ENCODE data around the gene CFAP92. TPM values are rescaled to one million over a fixed set of nuclear protein-coding genes. Genes with fewer than 3 reads are reported as not detected.
A peak's percentile ranks its signal among the peaks of the same experiment; 100 is the strongest.

Gene CFAP92
- total RNA-seq, 1 donor from 2014 or later = not detected

DNA sequence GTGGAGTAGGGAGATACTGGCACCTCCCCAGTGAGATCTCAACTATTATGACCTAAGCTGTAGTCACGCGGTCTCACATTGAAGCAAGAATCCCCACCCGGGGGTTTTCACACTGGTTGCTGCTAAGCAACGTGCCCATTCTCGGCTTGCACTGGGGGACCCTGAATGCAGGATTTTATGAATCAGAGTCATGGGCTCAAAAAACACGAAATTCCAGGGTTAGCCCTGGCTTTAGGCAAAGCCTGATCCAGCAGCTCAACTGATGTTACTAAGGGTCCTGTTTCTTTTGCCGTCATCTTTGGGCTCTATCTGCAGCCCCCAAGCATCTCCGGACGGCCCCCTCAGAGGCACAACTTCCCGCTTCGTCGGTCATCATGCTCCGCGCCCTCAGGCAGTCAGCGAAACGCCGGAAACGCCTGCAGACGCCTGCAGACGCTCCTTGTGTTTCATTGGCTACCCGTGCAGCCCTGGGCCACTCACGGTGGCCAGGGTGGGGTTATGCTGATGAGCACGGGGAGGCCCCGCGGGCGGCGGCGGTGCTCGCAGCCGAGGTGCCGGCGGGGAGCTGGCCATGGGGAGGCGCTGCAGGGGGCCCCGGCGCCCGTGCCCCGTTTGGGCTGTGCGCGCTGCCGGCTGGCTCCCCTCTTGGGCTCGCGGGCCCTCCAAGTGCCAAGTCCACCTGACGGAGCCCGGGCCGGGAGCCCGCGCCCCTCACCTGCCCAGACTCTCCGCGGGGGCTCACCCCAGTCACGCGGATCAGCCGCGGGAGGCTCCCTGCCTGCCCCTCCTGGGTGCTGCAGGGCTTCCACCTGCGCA is 33.1 kb upstream of the CFAP92 start:
- intact Hi-C loops (cut with DNase I) = no loop called here

DNA sequence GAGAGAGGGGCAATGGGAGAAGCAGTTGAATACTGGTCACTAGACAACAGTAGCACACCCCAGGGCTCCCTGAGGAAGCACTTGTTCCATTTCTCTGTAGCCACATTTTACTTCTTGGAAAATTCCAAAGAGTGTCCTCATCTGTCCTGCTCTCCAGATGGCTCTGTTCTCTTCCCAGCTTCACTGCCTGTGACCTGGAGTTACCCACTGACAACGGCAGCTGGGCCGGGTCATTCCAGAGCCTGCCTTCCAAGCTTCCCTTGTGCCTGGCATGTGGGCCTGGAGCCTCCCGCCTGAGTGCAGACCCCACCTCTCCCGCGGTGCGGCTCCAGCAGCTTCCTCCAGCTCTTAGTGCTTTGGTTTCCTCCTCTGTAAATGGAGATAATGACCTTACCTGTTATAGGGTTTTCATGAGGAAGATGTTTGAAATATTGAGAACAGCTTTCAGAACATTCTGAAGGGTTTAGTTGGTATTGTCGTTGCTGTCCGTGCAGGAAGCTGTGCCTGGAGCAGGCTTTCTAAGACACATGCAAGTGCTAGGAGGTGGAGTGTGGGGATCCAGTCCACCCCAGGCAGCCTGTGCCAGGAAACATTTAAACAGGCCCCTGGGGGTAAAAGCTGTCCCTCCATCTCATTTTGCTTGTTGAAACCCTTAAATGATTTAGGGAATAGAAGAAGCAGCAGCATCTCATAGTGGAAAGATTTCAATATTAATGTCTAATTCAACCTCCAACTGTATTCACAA is 32.0 kb upstream of the CFAP92 start:
- intact Hi-C loops (cut with DNase I) = no loop called here
- DNase-seq (peak; percentile 83), ATAC-seq (ENCODE audit: poor library complexity) (peak; percentile 55)

More for the DNA sequence above, 33.1 kb upstream of the CFAP92 start:
- ATAC-seq (ENCODE audit: poor library complexity) (peak; percentile 90), DNase-seq (peak; percentile 93)

DNA sequence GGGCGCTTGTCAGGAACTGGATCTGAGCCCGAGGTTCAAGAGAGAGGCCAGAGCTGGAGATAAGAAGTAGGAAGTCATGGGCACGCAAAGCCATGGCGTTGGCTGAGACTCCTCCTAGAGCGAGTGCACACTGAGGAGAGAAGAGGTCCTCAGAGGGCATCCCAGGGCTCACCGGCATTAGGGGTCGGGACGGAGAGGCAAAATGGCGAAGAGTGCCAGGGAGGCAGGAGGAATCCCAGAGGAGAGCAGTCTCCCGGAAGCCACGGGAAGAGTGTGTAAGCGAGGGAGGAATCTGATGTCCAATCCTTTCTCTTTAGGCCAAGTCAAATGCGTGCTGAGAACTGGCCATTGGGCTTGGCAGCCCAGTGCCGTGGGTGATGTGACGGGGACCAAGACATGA is 31.2 kb upstream of the CFAP92 start:
- no peak for ATAC-seq (ENCODE audit: poor library complexity)
- DNase-seq = peak; percentile 41
- intact Hi-C loops (cut with DNase I) = no loop called here

DNA sequence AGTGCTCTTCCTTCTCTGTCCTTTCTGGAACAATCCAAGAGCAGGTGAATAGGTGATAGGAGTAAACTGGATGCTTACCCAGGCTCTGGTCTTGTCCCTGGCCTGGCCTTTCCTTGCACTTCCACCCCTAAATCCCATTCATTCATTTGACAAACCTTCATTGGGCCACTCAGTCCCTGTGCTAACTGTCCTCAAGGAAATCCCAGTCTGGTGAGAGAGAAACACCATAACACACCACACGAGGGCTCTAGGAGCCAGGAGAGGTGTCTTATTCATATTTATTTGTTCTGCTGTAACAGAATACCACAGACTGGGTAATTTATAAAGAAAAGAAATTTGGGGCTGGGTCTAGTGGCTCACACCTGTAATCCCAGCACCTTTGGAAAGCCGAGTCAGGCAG is 30.0 kb upstream of the CFAP92 start:
- no peak for DNase-seq
- ATAC-seq (ENCODE audit: poor library complexity) = no peak
- intact Hi-C loops (cut with DNase I) = no loop called here

DNA sequence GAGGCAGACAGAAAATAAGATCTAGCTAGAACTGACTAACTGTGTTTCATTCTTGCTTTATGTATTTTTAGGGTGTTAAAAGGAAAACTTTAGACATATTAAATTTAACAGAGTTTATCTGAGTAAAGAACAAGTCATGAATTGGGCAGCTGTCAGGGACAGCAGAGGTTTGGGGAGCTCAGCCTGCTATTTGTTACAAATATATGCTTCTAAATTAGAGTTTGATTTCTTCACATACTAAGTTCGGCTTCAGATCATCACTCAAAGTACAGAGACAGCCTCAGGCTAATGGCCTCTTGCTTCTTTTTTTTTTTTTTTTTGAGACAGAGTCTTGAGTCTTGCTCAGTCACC is 29.1 kb upstream of the CFAP92 start:
- ATAC-seq (ENCODE audit: poor library complexity) (no peak), DNase-seq (no peak)
- intact Hi-C loops (cut with DNase I) = no loop called here

DNA sequence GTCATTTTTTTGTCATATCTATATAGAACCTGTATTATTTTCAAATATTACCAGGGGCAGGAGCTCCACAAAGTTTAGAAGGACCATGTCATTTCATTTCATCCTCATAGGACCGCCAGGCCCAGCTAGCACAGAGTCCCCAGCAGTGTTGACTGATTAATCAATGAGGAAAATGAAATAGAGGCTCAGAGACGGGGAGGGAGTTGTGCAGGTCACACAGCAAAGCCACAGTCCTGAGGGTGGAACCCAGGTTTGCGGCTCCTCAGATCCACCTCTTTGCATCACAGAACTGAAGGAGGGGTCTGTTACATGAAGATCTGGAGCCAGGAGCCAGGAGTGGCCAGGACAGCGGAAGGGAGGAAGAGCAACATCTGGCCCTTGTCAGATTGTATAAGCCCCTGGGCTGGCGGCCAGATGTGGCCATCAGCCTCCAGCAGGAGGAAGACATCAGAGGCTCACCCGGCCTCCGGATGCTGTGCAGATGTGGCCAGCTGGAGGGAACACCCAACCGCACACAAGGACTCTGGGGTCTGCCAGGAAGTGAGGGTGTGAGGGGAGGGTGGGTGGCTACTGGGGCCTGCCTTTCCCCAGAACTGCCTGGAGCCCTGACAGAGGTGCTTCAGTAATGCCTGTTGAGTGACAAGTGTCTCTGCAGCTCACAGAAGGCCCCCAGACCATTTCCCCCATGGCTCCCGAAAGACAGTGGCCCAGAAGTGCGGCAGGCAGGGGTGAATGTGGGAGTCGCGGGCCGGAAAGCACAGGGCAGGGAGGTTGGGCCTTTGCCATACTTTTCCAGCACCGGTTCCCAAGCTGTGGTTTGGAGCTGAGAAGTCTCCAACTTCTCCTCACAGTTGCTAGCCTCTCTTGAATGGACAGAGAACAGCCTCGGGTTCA is 28.5 kb upstream of the CFAP92 start:
- ATAC-seq (ENCODE audit: poor library complexity) (peak; percentile 65), DNase-seq (peak; percentile 92)
- intact Hi-C loops (cut with DNase I) = no loop called here

DNA sequence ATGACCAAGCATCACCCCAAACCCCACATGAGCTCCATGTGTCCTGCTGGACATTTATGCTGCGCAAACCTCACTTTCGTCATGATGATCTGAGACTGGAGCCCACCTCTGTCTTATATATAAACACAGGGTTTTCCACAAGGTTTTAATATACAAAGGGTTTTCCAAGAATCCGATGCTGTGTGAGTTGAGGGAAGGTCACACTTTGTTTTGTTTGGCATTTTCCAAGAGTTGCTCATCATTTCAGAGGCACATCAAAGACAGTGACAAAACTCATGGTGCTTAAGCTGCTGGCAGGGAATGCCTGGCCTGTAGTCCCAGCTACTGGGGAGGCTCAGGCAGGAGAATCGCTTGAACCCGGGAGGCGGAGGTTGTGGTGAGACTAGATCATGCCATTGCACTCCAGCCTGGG is 27.3 kb upstream of the CFAP92 start:
- ATAC-seq (ENCODE audit: poor library complexity) = no peak
- intact Hi-C loops (cut with DNase I) = no loop called here
- DNase-seq = peak; percentile 35

DNA sequence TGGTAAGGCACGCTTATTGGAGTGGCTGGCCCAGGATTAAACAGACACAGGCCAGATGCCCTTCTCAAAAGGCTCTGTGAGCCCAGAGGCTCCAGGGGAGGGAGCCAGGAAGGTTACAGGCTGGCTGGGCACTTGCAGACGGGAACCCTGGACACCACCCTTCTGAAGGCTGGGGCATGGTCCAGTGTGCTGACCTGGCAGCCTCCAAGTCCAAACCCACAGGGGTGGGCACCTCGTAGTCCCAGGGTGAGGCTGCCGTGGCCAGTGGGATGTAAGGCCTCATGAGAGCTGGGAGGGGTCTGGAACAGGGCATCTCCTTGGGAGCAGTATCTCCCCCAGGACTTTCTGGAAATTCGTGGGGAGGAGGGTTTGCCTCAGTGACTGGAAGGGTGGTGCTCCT is 26.8 kb upstream of the CFAP92 start:
- ATAC-seq (ENCODE audit: poor library complexity) (no peak), DNase-seq (peak; percentile 36)
- intact Hi-C loops (cut with DNase I) = no loop called here

DNA sequence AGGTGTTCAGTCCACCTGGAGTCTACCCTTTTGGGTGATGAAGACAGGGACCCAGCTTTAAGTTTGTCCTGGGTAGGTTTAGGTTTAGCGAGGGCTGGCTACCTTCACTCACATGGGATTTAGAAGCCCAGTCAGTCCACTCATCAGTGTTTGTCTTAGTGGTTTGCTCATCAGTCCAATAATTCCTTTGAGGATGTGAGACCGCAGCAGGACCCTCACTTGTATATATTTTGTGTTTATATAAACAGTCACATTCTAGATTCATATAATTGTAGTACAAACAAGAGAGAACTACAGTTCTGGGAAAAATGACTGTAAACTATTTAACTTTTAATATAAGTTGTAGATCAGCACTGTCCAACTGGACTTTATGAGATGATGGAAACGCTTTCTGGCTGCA is 25.4 kb upstream of the CFAP92 start:
- DNase-seq (no peak), ATAC-seq (ENCODE audit: poor library complexity) (no peak)
- intact Hi-C loops (cut with DNase I) = no loop called here

DNA sequence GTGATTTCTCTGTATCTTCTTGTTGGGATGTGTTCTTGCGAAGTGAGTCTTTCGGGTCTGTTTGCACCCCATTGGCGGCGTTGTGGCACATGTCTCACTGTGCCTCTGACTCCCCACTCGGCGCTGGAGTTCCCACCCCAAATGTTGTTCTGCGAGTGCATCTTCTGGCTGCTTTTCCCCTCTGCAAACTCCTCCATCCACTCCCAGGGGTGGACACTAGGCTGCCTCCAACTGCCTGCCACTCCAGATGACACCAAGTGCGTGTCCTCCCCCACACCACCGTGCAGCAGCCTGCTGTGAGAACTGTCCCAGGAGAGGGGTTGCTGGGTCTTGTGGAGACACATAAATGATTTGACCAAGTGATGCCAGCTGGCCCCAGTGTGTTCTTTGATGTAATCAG is 24.9 kb upstream of the CFAP92 start:
- DNase-seq = peak; percentile 36
- intact Hi-C loops (cut with DNase I) = no loop called here
- ATAC-seq (ENCODE audit: poor library complexity) = no peak

DNA sequence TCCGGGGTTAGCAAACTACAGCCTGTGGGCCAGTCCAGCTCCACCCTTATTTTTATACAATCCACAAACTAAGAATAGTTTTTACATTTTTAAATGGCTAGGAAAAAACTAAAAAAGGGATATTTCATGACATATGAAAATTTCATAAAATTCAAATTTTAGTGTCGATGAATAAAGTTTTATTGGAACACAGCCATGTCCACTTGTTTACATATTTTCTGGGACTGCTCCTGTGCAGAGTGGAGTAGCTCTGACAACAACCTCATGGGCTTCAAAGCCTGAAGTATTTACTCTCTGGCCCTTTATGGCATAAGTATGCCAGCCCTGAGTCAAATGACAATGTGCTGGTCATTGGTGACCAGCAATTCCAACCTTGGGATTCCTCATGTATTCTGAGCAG is 24.4 kb upstream of the CFAP92 start:
- no peak for ATAC-seq (ENCODE audit: poor library complexity)
- no peak for DNase-seq
- intact Hi-C loops (cut with DNase I) = no loop called here

DNA sequence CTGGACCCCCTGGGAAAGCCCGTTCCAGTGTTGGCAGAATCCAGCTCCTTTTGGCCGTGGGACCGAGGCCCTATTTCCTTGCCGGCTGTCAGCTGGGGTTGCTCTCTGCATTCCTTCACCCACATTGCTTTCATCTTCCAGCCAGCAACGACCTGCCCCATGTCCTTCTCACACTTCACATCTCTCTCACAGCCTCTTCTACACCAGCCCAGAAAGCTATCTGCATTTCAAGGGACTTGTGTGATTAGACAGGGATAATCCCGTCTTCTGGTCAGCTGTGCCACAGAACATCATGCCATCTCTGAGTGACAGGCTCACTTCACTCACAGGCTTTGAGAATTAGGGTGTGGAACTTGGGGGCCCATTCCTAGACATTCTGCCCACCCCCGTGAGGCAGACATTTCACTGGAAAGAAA is 23.6 kb upstream of the CFAP92 start:
- ATAC-seq (ENCODE audit: poor library complexity) = no peak
- intact Hi-C loops (cut with DNase I) = no loop called here

DNA sequence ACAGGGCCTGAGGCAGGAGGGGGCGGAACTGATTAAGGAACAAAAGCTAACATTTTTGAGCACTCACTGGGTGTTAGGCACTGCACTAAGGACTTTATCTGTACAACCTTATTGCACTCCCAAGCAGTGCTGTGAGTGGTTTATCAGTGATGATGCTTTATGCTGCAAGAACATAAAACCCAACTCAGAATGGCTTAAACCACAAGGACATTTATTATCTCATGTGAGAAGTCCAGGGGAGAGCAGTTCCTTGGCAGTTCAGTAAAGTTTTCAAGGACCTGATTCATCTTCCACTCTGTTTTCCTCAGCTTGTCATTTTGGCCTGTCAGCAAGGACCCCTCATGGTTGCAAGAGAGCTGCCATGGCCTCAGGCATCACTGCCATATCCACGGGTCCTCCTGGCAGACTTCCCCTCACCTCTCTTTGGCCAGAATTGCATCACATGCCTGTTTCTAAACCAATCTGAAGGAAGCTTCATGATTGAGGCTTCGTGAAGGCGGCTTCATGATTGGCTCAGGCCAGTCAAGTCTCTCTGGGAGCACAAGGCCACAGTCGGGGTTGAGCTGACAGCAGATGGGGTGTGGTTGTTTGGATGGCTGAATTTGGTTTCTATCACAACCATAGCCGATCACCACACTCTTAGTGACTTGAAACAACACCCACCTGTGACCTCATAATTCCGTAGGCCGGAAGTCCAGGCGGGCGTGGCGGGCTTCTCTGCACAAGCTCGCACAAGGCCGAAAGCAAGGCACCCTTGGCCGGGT is 23.0 kb upstream of the CFAP92 start:
- DNase-seq = peak; percentile 82
- intact Hi-C loops (cut with DNase I) = no loop called here

More for the DNA sequence above, 23.6 kb upstream of the CFAP92 start:
- DNase-seq = no peak

DNA sequence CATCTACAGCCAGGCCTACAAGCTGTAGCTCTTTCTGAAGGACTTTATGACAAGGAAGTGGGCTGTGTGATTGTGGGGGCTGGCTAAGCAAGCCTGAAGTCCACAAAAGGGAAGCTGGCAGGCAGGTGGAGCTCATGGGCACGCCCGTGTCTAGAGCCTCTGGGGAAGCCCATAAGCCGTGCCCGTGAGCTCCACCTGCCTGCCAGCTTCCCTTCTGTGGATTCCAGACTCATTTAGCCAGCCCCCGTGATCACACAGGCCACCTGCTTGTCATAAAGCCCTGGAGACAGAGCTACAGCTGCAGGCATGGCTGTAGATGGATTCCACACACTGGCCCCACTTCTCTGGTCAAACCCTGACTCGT is 22.5 kb upstream of the CFAP92 start:
- peak; percentile 56 for DNase-seq

More for the DNA sequence above, 23.0 kb upstream of the CFAP92 start:
- ATAC-seq (ENCODE audit: poor library complexity) = peak; percentile 53

DNA sequence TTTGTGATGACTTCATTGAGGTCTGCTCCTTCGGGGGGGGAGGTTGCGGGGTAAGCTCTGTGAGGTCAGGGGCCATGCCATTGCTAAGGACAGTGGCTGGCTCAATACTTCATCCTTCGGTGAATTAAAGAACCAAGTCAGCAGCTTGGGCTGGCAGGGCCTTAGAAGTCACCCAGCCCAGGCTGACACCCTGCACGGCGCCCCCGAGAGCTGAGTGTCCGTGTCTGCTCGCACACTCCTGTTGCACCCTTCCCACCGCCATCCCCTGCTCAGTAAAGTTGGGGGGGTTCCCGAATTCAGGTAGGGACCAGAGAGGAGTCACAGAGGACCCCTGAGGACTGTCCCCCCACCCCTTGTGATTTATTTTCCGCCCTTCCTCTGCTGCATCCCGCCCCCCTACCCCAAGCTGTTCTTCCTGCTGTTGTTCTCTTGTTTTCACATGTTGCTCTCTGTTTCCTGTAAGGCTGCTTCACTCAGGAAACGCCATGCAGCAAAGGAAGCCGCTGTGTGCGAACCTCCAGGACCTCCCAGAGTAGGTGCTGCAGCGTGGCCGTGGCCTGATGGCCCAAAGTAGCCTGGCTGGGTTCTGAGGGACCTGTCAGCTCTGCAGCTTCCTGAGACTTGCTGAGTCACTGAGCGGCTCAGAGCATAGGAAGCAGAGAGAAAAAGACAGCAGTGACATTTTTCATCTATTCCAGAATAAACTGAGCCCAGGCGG is 21.7 kb upstream of the CFAP92 start:
- intact Hi-C loops (cut with DNase I) = no loop called here
- ATAC-seq (ENCODE audit: poor library complexity) (peak; percentile 34), DNase-seq (peak; percentile 68)

More for the DNA sequence above, 22.5 kb upstream of the CFAP92 start:
- intact Hi-C loops (cut with DNase I) = no loop called here
- peak; percentile 21 for ATAC-seq (ENCODE audit: poor library complexity)

DNA sequence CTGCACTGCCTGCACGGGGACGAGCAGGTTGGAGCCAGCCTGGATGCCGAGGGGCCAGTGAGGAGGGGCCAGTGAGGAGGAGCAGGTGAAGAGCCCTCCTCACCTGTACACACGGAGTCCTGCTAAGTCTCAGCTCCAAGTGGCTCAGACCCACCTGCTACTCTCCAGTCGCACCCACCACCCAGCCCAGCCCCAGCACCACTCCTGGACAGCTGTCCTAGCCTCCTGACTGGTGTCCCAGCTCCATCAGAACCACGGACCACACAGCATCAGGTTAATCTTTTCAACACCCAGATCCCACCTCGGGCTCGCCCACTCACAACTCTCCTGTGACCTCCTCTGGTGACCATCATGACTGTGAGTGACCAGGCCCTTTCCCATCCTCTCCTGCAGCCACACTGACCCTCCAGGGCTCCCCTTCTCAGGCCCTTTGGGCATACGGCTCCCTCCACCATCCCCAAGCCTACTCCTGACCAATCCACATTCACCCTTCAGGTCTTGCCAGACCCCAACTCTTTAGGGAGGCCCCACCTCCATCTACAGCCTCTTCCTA is 21.0 kb upstream of the CFAP92 start:
- ATAC-seq (ENCODE audit: poor library complexity) (no peak), DNase-seq (peak; percentile 35)
- intact Hi-C loops (cut with DNase I) = no loop called here

DNA sequence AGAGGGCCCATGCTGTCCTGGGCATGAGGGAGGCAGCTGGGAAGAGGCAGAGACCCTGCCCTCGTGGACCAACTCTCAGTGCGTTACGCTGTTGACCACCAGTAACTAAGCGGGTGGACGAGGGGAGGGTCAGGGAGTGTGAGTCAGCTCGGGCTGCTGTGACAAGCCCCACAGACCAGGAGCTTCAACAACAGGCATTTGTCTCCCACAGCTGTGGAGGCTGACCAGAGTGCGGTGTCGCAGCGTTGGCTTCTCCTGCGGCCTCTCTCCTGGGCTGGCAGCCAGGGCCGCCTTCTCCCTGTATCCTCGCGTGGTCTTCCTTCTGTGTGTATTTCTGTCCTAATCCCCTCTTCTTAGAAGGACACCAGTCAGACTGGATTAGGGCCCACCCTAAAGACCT is 20.3 kb upstream of the CFAP92 start:
- peak; percentile 25 for ATAC-seq (ENCODE audit: poor library complexity)
- intact Hi-C loops (cut with DNase I) = no loop called here
- peak; percentile 58 for DNase-seq

DNA sequence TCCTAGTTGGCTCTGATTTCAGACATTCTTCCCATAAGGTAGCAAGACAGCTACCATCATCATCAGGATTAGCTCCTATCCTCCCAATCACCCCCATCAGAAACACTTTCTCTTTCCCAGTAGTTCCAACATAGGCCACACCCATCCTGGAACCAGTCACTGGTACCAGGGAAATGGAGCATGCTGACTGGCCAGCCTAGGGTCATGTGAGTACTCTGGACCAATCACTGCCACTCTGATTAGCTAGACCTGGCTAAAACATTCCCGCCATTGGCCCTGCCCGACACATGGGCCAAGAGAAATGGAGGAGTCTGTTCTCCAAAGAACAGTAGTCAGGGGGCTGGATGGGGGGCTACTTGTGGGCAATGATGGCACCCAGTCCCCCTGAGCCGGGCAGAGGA is 19.6 kb upstream of the CFAP92 start:
- DNase-seq = peak; percentile 22
- intact Hi-C loops (cut with DNase I) = no loop called here
- ATAC-seq (ENCODE audit: poor library complexity) = no peak

Data from Right ventricle myocardium superior (tissue), 1 donor.